ENCODE data around the gene CDC42EP4.

CDC42EP4 gene

GRCh38 chr17:73293480-73293911, 18.3 kb downstream of the CDC42EP4 start:
- DNase-seq, result no peak

DNA sequence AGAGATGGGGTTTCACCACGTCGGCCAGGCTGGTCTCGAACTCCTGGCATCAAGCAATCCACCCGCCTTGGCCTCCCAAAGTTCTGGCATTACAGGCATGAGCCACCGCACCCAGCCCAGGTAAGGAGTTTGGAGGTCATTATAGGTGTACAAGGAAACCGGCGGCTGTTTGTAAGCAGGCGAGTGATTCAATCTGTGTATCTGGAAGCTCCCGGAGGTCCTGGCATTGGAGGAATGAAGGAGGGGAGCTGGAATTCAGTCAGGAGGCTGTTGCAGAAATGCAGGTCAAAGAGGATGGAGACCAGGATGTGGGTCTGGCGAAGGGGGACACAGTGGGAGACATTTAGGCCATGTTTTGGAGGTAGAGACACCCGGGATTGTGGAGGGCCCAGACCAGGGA, 18.8 kb downstream of the CDC42EP4 start:
- no peak for DNase-seq

DNA sequence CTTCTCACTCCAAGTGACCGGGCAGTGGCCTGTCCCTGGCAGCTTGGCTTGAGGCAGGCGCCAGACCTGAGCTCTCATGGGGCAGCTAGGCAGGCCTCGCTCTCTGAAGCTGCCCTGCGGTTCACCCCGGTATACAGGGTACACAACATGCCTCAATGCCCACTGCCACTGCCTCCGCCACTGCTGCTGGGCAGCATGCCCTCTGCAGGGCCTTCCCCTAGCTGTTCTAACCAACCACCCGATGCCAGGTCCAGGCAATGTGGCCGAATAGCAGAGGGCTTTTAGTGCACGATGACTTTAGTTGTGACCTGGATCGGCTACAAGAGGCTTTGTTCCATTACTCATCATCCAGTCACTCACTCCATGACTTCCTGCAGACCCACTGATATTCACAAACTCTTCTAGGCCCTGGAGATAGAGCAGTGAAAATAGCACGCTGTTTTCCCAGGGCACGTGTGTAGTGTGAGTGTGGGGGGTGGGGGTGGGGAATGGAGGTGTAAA, 19.7 kb downstream of the CDC42EP4 start:
- DNase-seq, result no peak

DNA sequence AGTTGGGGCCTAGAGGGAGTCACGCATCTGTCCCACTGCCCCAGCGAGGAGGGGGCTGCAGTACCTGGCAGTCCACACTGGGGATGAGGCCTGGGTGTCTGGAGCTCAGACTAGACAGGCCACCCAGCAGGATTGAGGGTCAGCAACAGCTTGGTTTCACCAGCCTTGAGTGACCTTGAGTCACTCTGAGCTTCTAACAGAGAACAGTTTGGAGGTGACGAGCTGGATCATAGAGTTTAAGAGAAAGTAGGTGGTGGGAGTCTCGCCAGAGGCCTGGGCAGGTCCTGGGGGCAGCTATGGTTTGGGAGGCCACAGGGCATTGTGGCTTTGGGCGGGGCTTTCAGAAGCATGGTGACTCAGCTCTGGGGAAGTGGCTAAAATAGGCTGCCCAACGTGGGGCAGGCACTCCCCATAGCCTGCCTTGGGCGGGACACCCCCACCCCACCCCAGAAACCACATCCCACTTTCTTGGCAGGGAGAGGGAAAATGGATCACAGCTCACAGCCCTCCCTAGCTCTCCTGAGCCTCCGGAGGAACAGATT, 20.5 kb downstream of the CDC42EP4 start:
- DNase-seq, result no peak

GRCh38 chr17:73290399-73291259, 21.2 kb downstream of the CDC42EP4 start:
- no peak for DNase-seq

DNA sequence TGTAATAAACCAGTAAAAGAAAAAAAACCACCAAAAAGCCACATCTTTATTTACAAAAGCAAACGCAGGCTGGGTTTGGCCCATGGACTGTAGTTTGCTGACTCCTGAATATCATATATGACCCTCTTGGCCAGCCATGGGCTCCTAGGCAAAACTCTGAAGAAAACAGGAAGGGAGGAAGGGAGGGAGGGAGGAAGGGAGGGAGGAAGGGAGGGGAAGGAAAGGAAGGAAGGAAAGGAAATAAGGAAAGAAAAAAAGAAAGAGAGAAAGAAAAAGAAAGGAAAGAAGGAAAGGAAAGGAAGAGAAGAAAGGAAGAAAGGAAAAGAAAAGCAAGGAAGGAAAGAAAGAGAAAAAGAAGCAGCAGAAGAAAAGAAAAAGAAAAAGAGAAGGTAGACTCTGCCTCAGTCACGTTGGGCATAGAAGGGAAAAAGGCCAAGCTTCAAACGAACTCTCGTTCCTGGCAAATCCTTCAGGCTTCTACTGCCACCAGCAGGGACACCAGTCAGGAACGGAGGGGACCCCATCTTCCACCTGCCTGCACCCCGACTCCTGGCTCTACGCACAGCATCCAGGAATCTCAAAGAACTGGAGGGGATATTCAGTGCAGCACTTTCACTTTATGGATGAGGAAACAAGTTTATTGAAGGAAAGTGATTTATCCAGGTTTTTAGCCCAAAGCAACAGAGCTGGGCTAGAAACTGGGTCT, 22.1 kb downstream of the CDC42EP4 start:
- no peak for DNase-seq

DNA sequence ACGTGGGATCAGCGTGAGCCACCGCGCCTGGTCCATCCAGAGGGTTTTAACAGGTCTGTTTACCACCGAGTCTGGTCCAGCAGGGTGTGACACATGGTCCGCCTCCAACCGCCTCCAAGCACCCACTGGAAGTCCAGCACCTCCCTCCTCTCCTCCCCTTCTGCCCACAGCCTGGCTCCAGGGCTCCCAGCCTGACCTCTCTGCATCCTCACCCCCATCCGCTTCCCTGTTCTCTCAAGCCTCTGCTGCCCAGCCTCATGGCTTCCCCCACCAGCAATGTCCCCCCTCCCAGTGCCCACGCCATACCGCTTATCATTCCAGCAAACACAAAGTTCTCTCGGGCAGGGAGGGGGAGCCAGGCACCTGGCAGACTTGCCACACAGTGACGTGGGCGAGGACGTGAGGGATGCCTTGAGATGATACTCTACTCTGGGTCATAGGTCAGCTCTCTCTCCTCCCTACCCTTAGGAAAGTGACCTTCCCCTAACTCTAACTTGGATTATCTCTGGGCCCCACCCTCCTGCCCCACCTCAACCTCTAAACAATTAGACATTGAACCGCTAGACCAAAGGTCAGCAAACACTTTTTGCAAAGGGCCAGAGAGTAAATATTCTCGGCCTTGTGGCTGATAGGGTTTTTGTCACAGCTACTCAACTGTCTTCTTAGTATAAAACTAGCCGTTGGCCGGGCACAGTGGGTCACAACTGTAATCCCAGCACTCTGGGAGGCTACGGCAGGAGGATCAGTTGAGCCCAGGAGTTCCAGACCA, 23.1 kb downstream of the CDC42EP4 start:
- DNase-seq, result no peak

GRCh38 chr17:73286863-73287296, 24.9 kb downstream of the CDC42EP4 start:
- no peak for DNase-seq

GRCh38 chr17:73285916-73286862, 25.6 kb downstream of the CDC42EP4 start:
- DNase-seq, result no peak

DNA sequence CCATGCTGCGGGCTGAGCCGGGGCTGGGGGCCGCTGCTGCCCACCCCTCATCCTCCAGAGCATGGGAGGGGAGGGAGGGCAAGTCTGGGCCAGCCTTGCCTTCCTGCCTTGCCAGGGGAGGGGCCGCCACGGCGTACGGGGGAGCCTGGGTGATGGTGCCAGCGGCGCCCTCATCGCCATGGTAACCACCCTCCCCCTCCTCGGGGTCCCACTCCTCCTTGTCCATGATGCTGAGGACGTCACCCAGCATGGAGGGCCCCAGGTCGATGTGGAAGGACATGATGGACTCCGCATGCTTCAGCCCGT, 26.2 kb downstream of the CDC42EP4 start:
- no peak for DNase-seq

GRCh38 chr17:73284906-73285602, 26.7 kb downstream of the CDC42EP4 start:
- DNase-seq, result no peak

DNA sequence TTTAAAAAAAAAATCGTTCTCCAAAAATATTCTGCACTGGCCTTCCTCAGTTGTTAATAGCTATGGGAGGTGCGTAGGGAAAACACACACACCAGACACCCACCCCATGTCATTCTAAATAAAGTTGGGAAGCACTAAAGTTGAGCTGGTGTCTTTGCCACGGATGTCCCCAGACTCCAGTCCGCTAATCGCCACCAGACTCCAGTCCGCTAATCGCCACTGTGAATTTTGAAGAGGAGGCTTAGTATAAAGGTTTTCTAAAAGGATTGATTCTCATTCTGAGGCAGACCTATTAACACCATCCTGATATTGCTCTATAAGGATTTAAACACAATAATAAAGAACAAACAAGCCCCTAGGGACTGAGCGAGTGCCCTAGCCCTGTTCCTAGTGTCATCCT, 27.4 kb downstream of the CDC42EP4 start:
- DNase-seq, result no peak

GRCh38 chr17:73283841-73284282, 27.9 kb downstream of the CDC42EP4 start:
- no peak for DNase-seq

- DNase-seq, result no peak
These were observed 28.6 kb downstream of the CDC42EP4 start for GRCh38 chr17:73283250-73283649.

- no peak for DNase-seq
These were observed 29.2 kb downstream of the CDC42EP4 start for GRCh38 chr17:73282629-73283028.

- no peak for DNase-seq
These were observed 29.9 kb downstream of the CDC42EP4 start for GRCh38 chr17:73281928-73282327.

DNA sequence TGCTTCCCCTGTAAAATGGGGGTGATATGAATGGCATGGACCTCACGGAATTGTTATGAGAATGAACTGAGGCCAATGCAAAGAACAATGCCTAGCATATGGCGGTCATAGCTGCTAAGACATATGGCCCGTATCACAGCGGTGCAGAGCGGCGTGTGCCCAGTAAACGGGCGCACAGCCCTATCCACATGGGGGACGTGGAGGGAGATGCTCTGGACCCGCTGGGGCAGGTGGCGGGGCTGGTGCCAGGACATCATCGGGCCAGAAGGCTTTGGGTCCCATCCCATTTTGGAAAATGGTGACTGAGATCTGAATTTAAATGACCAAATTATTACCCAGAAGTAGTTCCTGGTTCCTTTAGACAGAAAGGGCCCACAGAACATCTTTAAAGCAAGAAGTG, 31.6 kb downstream of the CDC42EP4 start:
- DNase-seq, result no peak

DNA sequence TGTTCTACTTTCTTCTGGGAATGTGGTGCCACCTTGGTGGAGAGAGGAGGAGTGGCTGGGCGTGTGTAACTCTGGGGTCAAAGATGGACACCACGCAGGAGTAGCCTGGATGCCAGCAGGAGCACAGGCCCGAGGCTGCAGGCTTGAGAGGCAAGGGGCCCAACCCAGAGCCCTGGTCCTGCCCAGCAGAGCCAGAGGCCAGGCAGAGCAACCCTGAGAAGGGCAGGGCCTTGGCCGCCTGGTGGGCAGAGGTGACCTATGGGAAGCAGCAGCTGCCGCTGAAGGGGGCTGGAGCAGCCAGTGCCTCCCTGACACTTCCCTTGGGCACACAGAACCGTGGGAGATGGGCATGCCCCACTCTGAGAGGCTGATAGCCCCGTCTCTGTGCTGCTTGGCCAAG, 32.1 kb downstream of the CDC42EP4 start:
- no peak for DNase-seq

DNA sequence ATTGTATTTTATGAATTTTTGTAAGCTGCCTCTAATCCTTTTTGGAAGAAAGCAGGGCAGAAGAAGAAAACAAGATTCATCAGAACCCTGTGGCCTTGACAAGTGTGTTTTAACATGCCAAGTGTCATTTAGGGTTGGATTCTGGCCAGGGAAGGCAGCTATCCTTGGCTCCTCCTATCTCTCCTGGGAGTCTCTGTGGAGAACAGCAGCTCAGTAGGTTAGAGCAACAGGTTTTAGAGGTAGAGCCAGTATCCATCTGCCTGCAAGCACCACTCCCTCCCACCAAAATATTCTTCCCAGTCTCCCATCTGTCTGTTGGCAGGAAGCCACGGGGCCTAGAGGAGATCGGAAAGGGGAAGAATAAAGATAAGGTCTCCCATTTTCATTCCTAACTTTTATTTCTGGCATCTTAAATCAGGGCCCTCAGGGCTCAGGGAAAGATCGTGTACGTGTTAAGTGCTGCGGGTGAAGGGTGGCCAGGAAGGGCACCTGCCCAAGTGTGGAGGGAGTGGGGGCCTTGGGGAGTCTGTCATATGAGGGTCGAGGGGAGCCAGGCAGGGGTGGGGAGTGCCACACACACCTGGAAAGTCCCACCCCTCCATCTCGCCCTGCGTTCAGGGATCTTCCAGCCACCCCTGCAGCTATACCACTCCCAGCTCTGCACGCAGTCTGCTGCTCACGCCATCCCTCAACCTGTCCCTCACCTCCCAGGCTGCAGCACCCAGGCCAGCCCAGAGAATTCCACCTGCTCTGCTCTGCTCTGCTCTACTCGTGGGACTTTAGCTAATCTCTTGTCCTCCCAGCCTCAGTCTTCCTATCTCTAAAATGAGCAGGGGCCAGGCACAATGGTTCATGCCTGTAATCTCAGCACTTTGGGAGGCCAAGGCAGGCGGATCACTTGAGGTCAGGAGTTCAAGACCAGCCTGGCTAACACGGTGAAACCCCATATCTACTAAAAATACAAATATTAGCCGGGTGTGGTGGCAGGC, 33.0 kb downstream of the CDC42EP4 start:
- DNase-seq, result no peak

DNA sequence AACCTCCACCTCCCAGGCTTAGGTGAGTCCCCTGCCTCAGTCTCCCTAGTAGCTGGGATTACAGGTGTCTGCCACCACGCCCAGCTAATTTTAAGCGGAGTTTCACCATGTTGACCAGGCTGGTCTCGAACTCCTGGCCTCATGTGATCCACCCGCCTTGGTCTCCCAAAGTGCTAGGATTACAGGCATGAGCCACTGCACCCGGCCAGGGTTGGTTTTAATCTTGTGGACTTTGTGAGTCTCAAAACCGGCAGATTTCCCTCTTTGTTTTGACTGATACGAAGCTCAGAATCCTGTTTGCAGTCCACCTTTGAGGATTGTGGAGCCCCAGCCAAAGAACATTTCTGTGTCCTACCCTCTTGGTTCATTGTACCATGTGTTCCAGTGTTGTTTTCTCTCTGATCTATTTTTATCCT, 33.7 kb downstream of the CDC42EP4 start:
- DNase-seq, result no peak

Measured in stimulated activated CD8-positive, alpha-beta memory T cell treated with anti-CD3 and anti-CD28 coated beads, Interleukin-4, amount 100 ng/mL, for 48 hours (primary cell).